Ectodermal cell (in vitro differentiated cells): ENCODE data around the gene CAMK2D.
A peak's percentile ranks its signal among the peaks of the same experiment; 100 is the strongest.
"Not testable (repeated sequence)": the region's sequence is repeated elsewhere in the genome, so short reads cannot be mapped to it uniquely, and the experiment has no call there.

Source experiments
- H3K27ac ChIP-seq: 2 replicates; pipeline ENCODE4 v1.7.0; 2013; ENCODE audit warnings: mild to moderate bottlenecking, low read depth, low read length; ENCODE audit not compliant: insufficient read depth, poor library complexity, severe bottlenecking
- H3K27me3 ChIP-seq: 2 replicates; pipeline ENCODE4 v1.7.0; 2013; ENCODE audit warnings: mild to moderate bottlenecking, low read length; ENCODE audit not compliant: insufficient read depth, control insufficient read depth, poor library complexity, severe bottlenecking
- H3K36me3 ChIP-seq: one replicate; pipeline ENCODE4 v1.7.0; 2013; ENCODE audit warnings: low read length; ENCODE audit not compliant: control insufficient read depth, insufficient read depth
- H3K4me1 ChIP-seq: one replicate; pipeline ENCODE4 v1.7.0; 2013; ENCODE audit warnings: low read length; ENCODE audit not compliant: control insufficient read depth, insufficient read depth
- H3K4me3 ChIP-seq: 2 replicates; pipeline ENCODE4 v1.7.0; 2013; ENCODE audit warnings: low read depth, low read length, control low read depth; ENCODE audit not compliant: insufficient read depth
- H3K9me3 ChIP-seq: 2 replicates; pipeline ENCODE4 v1.7.0; 2013; ENCODE audit warnings: mild to moderate bottlenecking, low read length, moderate library complexity; ENCODE audit not compliant: control insufficient read depth
- WGBS, 2 experiments: methylation state at CpG; one replicate each; pipeline ENCODE4 v1.1.7; 2013; ENCODE audit warnings: missing lambda C conversion rate in 2 of 2; 5-methylcytosine and 5-hydroxymethylcytosine counted together

Gene CAMK2D

DNA sequence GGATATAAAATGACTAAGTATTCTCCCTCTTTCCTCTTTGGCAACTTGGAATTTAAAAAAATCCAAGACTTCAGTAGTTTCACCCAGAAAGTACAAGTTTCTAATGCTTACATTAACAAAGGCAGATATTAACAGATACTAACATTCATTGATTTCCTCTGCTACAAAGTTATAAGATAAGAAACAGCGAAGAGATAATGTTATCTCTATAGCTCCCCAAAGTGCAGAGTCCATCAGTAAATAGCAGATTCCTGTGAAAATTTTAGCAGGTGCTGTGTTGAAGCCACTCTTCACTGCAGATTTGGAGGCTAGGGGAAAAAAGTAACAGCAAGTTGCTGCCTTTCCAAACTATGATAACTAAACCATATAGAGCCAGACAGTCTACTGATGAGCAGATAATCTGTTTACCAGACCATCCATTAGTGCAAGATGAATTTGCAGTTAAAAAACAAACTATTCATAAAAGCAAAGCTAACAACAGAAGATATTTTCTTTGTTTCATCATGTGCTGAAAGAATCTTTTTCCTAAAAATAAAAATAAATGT lies 3.3 kb upstream of the CAMK2D start:
- H3K9me3 ChIP-seq: no peaks in the 10 kb centered on the region
- no peaks in the 10 kb centered on the region for H3K4me1 ChIP-seq
- no peaks in the 10 kb centered on the region for H3K36me3 ChIP-seq
- WGBS, 2 experiments: 79 to 100% methylated on average over 1 of the region's 1 CpG
- no peak overlapping the region for H3K27ac ChIP-seq
- no peak overlapping the region for H3K4me3 ChIP-seq
- peaks cover 5% of the 10 kb centered on the region for H3K27me3 ChIP-seq

- not testable (repeated sequence) for H3K36me3 ChIP-seq, H3K9me3 ChIP-seq, H3K4me1 ChIP-seq, H3K4me3 ChIP-seq, H3K27ac ChIP-seq, H3K27me3 ChIP-seq
- 91 to 95% methylated on average over 12 of the region's 12 CpGs for WGBS, 2 experiments
Measured at GRCh38 chr4:113763923-113764322, 2.4 kb upstream of the CAMK2D start.

GRCh38 chr4:113763029-113763285 lies 1.4 kb upstream of the CAMK2D start:
- Histone ChIP-seq H3K4me3 (peak overlapping the region; percentile 80), H3K36me3 (no peaks in the 10 kb centered on the region), H3K27ac (peak overlapping the region; percentile 93), H3K4me1 (no peaks in the 10 kb centered on the region), H3K9me3 (no peaks in the 10 kb centered on the region), H3K27me3 (peaks cover 5% of the 10 kb centered on the region)
- 42 to 44% methylated on average over 6 of the region's 6 CpGs for WGBS, 2 experiments

DNA sequence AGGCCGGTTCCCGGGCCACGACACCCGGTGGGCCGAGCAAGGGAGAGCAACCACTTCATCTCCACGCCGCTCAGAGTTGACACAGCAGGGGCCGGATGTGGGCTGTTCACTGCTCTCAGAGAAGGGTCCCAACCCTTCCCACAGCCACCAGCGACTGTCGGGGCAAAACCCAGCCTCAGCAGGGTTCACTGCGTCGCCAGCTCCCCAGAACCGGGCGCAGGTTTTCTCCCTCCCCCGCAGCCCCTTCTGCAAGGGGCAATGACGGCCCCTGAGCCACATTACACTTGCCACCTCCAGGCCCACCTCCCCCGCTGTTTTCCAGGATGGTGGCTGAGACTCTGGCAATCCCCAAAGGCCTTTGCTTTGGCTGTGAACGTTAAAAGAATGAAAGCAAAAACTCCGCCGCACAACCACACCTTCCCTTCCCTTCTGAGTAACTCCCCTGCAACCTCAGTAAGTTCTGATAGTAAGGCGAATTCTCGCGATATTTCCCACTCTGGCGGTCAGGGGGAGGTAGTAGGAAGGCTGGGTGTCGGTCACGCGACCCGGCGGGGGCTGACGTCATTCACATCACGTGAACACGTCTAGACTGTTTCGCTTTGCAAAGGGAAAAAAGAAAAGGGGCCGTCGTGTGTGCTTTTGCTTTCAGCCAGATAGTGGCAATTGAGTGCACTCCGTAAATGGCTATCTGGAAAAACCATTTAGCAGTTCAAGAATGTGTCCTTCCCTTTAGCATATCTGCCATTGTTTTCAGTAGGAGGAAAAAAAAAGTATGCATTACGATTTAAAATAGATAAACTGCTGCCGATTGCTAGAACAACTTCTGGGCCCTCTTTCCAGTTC lies 869 bp upstream of the CAMK2D start:
- WGBS, 2 experiments: 1 to 2% methylated on average over 38 of the region's 38 CpGs

DNA sequence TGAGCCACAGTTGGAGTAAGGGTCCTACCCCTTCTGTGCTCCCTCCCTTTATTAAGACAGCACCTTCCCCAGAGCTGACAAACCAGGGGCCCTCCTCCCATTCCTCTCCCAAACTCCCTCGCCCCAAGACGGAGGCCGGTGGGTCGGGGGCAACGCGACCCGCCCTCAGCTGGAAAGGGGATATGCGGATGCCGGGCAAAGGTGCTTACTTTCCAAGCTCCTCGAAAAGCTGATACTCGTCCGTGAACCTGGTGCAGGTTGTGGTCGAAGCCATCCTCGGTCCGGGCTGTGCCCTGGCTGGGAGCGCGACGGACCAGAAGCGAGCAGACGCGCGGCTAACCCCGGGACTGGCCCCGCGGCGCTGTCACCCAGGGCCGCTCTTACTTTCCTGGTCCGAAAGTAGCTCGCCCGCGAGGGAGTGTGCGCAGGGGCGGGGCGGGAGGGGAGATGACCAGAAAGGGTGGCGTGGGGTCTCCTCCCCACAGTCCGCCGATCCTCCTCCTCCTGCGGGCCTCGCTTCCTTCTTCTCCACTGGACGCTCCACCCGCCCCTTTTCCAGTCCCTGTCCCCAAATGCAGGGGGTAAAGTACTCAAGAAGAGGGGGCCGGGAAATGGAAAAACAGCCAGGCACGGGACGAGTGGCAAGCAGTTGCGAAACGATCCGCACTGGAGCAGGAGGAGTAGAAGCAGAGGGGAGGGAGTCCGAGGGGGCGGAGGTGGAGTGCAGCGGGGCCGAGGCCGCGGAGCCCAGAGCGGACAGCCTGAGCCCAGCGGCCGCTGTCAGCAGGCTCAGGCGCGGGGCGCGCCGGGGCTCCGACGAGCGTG lies 531 bp downstream of the CAMK2D start:
- Histone ChIP-seq H3K4me1 (no peaks in the 10 kb centered on the region), H3K27me3 (peaks cover 5% of the 10 kb centered on the region), H3K4me3 (peak overlapping the region; percentile 80), H3K9me3 (no peaks in the 10 kb centered on the region), H3K27ac (peak overlapping the region; percentile 93), H3K36me3 (no peaks in the 10 kb centered on the region)
- 0% methylated on average over 64 of the region's 64 CpGs for WGBS, 2 experiments

More for the DNA sequence above, 869 bp upstream of the CAMK2D start:
- no peaks in the 10 kb centered on the region for H3K36me3 ChIP-seq
- H3K4me1 ChIP-seq: no peaks in the 10 kb centered on the region
- peak overlapping the region; percentile 80 for H3K4me3 ChIP-seq
- H3K9me3 ChIP-seq: no peaks in the 10 kb centered on the region
- peak overlapping the region; percentile 93 for H3K27ac ChIP-seq
- peaks cover 5% of the 10 kb centered on the region for H3K27me3 ChIP-seq

DNA sequence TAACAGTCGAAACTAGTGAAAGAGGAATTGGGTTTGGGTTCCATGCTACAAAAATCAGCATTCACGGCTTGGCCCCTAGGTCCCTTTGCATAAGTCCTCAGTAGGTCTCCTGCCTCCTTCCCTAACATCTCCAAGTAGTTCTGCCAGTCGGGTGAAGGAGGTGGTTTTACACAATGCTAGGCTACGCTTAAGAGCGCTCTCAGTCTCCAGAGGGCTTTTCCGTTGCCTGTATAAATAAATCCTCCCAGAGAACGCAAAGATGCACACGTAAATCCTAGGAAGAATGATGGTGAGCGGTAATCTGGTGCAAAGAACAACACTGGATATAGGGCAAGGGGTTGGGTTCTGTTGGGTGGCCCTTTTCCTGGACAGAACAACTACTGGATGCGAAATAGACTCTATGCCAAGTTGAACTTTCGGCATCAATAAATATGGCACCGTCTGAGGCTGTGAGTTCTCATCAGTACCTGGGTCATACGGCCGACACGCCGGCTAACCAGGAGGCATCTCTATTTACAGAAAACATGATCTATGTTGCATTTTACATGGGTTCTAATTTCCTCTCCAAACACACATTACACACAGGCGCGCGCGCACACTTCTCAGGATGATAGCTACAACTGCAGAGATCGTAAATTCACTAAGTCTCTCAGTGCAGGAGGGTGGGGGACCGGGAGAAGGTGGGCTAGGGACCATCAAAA lies 1.3 kb downstream of the CAMK2D start:
- Histone ChIP-seq H3K4me3 (peak overlapping the region; percentile 80), H3K36me3 (no peaks in the 10 kb centered on the region), H3K27ac (no peak overlapping the region), H3K9me3 (no peaks in the 10 kb centered on the region), H3K4me1 (no peaks in the 10 kb centered on the region), H3K27me3 (peaks cover 5% of the 10 kb centered on the region)
- WGBS, 2 experiments: 2 to 4% methylated on average over 19 to 22 of the region's 22 CpGs

DNA sequence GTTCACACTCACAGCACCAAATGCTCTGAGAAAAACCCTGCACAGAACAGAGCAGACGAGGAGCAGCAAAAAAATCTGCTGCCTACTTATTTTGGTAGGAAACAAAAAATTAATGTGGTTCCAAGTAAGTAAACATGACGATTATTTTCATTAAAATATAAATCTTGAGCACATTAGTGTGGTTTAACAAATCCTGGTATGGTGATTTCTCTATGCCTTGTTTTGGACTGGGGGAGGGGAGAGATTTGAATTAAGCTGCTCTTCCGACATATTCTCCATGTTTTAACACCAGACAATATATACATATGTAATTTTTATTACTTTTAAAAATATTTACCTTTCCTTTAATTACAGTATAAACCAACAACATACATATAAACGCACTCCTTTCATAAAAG lies 1.8 kb downstream of the CAMK2D start:
- Histone ChIP-seq H3K36me3 (no peaks in the 10 kb centered on the region), H3K9me3 (no peaks in the 10 kb centered on the region), H3K27ac (no peak overlapping the region), H3K4me1 (no peaks in the 10 kb centered on the region), H3K4me3 (peak overlapping the region; percentile 80), H3K27me3 (peaks cover 5% of the 10 kb centered on the region)
- WGBS, 2 experiments: 28 to 48% methylated on average over 2 to 3 of the region's 4 CpGs

GRCh38 chr4:113758372-113758771 lies 3.2 kb downstream of the CAMK2D start:
- WGBS, 2 experiments: 82 to 94% methylated on average over 3 to 5 of the region's 6 CpGs
- Histone ChIP-seq H3K9me3 (no peaks in the 10 kb centered on the region), H3K4me1 (no peaks in the 10 kb centered on the region), H3K27ac (no peak overlapping the region), H3K4me3 (no peak overlapping the region), H3K36me3 (no peaks in the 10 kb centered on the region), H3K27me3 (peaks cover 5% of the 10 kb centered on the region)

- H3K36me3 ChIP-seq: no peaks in the 10 kb centered on the region
- H3K4me1 ChIP-seq: no peaks in the 10 kb centered on the region
- no peak overlapping the region for H3K27ac ChIP-seq
- no peaks in the 10 kb centered on the region for H3K9me3 ChIP-seq
- H3K4me3 ChIP-seq: no peak overlapping the region
- 90 to 92% methylated on average over 2 to 3 of the region's 3 CpGs for WGBS, 2 experiments
- peaks cover 5% of the 10 kb centered on the region for H3K27me3 ChIP-seq
Measured at GRCh38 chr4:113757486-113757885, 4.1 kb downstream of the CAMK2D start.

DNA sequence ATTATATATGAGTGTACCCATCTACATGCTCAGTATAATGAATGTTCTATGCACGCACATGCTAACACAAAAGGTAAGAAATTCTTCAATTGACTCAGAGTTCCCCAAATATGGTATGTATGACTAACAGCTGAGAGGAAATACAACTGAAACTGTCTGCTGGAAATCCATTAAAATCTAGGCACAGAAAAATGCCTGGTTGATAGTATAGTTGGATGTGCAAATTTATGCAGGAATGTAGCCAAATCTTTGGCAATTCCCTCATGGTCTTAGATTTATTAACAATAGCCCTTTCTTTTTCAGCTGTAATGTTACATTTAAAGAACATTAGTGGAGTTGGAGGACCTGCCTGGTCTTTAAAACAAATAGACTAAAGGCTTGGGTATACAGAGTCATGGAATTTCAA lies 5.5 kb downstream of the CAMK2D start:
- H3K27ac ChIP-seq: no peak overlapping the region
- H3K27me3 ChIP-seq: peaks cover 5% of the 10 kb centered on the region
- H3K4me1 ChIP-seq: no peaks in the 10 kb centered on the region
- H3K4me3 ChIP-seq: no peak overlapping the region
- 92% methylated on average over 1 of the region's 1 CpG; no CpG with 5 or more reads in 1 of the 2 experiments for WGBS, 2 experiments
- H3K9me3 ChIP-seq: no peaks in the 10 kb centered on the region
- H3K36me3 ChIP-seq: no peaks in the 10 kb centered on the region
